ENCODE data around the gene CST3. TPM values are rescaled to one million over a fixed set of nuclear protein-coding genes. Genes with fewer than 3 reads are reported as not detected.

Gene CST3
- total and polyA plus RNA-seq, 2 experiments from 2014 or later: 921 to 2,850 TPM

DNA sequence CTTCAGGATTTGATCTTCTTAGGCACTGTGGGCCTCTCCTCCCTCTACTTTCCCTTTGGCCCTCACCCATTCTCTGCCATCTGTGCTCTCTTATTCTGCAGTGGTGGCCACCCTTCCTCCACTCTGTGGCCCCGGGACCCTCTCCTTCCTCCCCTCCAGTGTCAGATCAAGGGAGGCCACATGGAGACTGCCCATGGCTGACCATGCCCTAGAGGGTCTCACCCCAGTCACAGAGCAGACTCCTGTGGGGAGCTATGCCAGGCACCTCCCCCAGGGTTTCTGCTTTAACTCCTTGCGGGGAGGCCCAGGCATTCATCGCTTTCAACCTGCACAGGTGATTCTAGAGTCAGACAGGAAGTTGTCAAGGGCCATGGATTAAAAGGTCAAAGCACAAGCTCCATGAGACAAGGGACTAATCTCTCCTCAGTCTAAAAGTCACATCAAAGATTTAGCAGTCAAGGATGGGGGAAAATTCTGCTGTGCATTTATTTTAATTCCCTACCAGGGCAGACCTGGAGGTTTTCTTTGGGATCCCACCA lies 15.7 kb upstream of the CST3 start:
- no peak for DNase-seq (ENCODE audit: low spot score)
- 75% methylated on average over 3 of the region's 3 CpGs for WGBS (ENCODE audit: low lambda C conversion rate, missing lambda C conversion rate)
- Histone ChIP-seq H3K36me3 (replicated peaks; ENCODE audit: insufficient read depth, low read depth) (no peaks in the 10 kb centered on the region), H3K79me2 (no peaks in the 10 kb centered on the region), H3K4me1 (ENCODE audit: insufficient read depth) (peaks cover 9% of the 10 kb centered on the region), H3K27ac (no peak overlapping the region), H3K27me3 (no peaks in the 10 kb centered on the region), H3K4me2 (no peak overlapping the region), H3K9me2 (replicated peaks; ENCODE audit: insufficient read depth) (no peaks in the 10 kb centered on the region), H3K4me3 (no peak overlapping the region), H4K20me1 (ENCODE audit: insufficient read depth, poor library complexity, severe bottlenecking) (no peaks in the 10 kb centered on the region), H3K9me3 (ENCODE audit: low read depth) (no peaks in the 10 kb centered on the region), H2AFZ (no peak overlapping the region)
- no peak for TF ChIP-seq EZH2 (IDR thresholded peaks at IDR 0.05; ENCODE audit: borderline replicate concordance)
- TF ChIP-seq, protein P1, sequence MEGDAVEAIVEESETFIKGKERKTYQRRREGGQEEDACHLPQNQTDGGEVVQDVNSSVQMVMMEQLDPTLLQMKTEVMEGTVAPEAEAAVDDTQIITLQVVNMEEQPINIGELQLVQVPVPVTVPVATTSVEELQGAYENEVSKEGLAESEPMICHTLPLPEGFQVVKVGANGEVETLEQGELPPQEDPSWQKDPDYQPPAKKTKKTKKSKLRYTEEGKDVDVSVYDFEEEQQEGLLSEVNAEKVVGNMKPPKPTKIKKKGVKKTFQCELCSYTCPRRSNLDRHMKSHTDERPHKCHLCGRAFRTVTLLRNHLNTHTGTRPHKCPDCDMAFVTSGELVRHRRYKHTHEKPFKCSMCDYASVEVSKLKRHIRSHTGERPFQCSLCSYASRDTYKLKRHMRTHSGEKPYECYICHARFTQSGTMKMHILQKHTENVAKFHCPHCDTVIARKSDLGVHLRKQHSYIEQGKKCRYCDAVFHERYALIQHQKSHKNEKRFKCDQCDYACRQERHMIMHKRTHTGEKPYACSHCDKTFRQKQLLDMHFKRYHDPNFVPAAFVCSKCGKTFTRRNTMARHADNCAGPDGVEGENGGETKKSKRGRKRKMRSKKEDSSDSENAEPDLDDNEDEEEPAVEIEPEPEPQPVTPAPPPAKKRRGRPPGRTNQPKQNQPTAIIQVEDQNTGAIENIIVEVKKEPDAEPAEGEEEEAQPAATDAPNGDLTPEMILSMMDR (IDR thresholded peaks at IDR 0.05; ENCODE audit: poor library complexity): no peak

DNA sequence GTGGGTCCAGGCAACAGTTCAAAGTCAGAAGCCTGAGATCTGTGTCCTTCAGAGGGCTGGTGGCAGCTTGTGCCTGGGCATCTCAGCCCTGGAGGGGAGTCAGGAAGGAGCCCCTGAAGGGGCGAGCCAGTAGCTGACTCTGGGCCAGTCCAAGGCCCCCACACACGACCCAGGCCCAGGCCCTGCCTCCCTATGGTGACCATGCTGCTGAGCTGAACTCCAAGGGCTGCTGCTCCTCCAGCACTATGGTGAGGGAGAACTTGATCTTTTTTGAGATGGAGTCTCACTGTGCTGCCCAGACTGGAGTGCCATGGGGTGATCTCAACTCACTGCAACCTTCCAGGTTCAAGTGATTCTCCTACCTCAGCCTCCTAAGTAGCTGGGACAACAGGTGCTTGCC lies 15.2 kb upstream of the CST3 start:
- Histone ChIP-seq H3K4me1 (ENCODE audit: insufficient read depth) (peaks cover 4% of the 10 kb centered on the region), H3K4me3 (no peak overlapping the region), H3K4me2 (no peak overlapping the region), H3K9me2 (replicated peaks; ENCODE audit: insufficient read depth) (no peaks in the 10 kb centered on the region), H2AFZ (no peak overlapping the region), H3K27me3 (no peaks in the 10 kb centered on the region), H4K20me1 (ENCODE audit: insufficient read depth, poor library complexity, severe bottlenecking) (no peaks in the 10 kb centered on the region), H3K36me3 (replicated peaks; ENCODE audit: insufficient read depth, low read depth) (no peaks in the 10 kb centered on the region), H3K9me3 (ENCODE audit: low read depth) (no peaks in the 10 kb centered on the region), H3K79me2 (no peaks in the 10 kb centered on the region), H3K27ac (no peak overlapping the region)
- 92% methylated on average over 2 of the region's 2 CpGs for WGBS (ENCODE audit: low lambda C conversion rate, missing lambda C conversion rate)
- DNase-seq (ENCODE audit: low spot score): no peak
- TF ChIP-seq EZH2 (IDR thresholded peaks at IDR 0.05; ENCODE audit: borderline replicate concordance) (no peak), EZH2phosphoT487 (IDR thresholded peaks at IDR 0.05; ENCODE audit: low read depth, severe bottlenecking, unreplicated experiment) (no peak)
- TF ChIP-seq, protein P1 (IDR thresholded peaks at IDR 0.05; ENCODE audit: poor library complexity): no peak

DNA sequence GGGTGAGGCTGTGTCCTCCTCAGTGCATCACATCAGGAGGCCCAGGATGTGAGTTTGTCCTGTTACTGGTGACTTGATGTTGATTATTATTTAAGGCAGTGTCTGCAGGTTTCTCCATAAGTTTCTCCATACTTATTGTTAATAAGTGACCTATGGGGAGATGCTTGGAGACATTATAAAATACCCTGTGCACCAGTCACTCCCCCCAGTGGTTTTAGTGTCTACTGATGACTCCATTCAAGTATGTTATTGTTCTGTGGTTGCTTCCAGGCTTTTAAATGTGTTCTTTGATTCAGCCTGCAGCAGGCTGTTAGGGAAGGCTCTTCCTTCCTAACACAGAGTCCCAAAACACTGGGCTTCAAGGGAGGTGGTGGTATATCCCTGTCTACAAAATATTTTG lies 14.6 kb upstream of the CST3 start:
- no peaks in the 10 kb centered on the region for H3K9me3 ChIP-seq (ENCODE audit: low read depth)
- H2AFZ ChIP-seq: no peak overlapping the region
- no peaks in the 10 kb centered on the region for H3K27me3 ChIP-seq
- H4K20me1 ChIP-seq (ENCODE audit: insufficient read depth, poor library complexity, severe bottlenecking): no peaks in the 10 kb centered on the region
- peaks cover under 1% of the 10 kb centered on the region for H3K4me1 ChIP-seq (ENCODE audit: insufficient read depth)
- TF ChIP-seq EZH2 (IDR thresholded peaks at IDR 0.05; ENCODE audit: borderline replicate concordance): no peak
- TF ChIP-seq, protein P1 (IDR thresholded peaks at IDR 0.05; ENCODE audit: poor library complexity): no peak
- no peak for DNase-seq (ENCODE audit: low spot score)
- H3K4me3 ChIP-seq: no peak overlapping the region
- H3K36me3 ChIP-seq (replicated peaks; ENCODE audit: insufficient read depth, low read depth): no peaks in the 10 kb centered on the region
- no peaks in the 10 kb centered on the region for H3K9me2 ChIP-seq (replicated peaks; ENCODE audit: insufficient read depth)
- no peak overlapping the region for H3K27ac ChIP-seq
- H3K79me2 ChIP-seq: no peaks in the 10 kb centered on the region
- no peak overlapping the region for H3K4me2 ChIP-seq

GRCh38 chr20:23651117-23651516 lies 13.4 kb upstream of the CST3 start:
- H3K4me1 ChIP-seq (ENCODE audit: insufficient read depth): no peaks in the 10 kb centered on the region
- H3K4me2 ChIP-seq: no peak overlapping the region
- H4K20me1 ChIP-seq (ENCODE audit: insufficient read depth, poor library complexity, severe bottlenecking): no peaks in the 10 kb centered on the region
- no peak overlapping the region for H3K27ac ChIP-seq
- DNase-seq (ENCODE audit: low spot score): no peak
- WGBS (ENCODE audit: low lambda C conversion rate, missing lambda C conversion rate): 91% methylated on average over 2 of the region's 2 CpGs
- H3K36me3 ChIP-seq (replicated peaks; ENCODE audit: insufficient read depth, low read depth): no peaks in the 10 kb centered on the region
- no peak overlapping the region for H2AFZ ChIP-seq
- TF ChIP-seq EZH2phosphoT487 (IDR thresholded peaks at IDR 0.05; ENCODE audit: low read depth, severe bottlenecking, unreplicated experiment) (no peak), EZH2 (IDR thresholded peaks at IDR 0.05; ENCODE audit: borderline replicate concordance) (no peak)
- TF ChIP-seq, protein P1 (IDR thresholded peaks at IDR 0.05; ENCODE audit: poor library complexity): no peak
- H3K79me2 ChIP-seq: no peaks in the 10 kb centered on the region
- H3K9me3 ChIP-seq (ENCODE audit: low read depth): no peaks in the 10 kb centered on the region
- H3K4me3 ChIP-seq: no peak overlapping the region
- no peaks in the 10 kb centered on the region for H3K9me2 ChIP-seq (replicated peaks; ENCODE audit: insufficient read depth)
- no peaks in the 10 kb centered on the region for H3K27me3 ChIP-seq
